A673 (cell line): ENCODE results near the gene HIBCH. TPM values are rescaled to one million over a fixed set of nuclear protein-coding genes. Genes with fewer than 3 reads are reported as not detected.

Experiments
- BruUV-seq: library from RNA; stranded (reverse); fragments of 400-500 nt; replicated peaks from 2 replicates; lab custom pipeline; 2021; lab: Mats Ljungman, UMichigan
- CTCF ChIA-PET: fragments of 300-600 bp; sonication (Branson Sonifier 250); formaldehyde crosslinking; loops from one replicate; lab custom pipeline; 2022; ENCODE audit warnings: antibody characterized with exemption; lab: Charles Lee
- POLR2A ChIA-PET: fragments of 300-600 bp; sonication (Branson Sonifier 250); formaldehyde crosslinking; loops from one replicate; lab custom pipeline; 2022; ENCODE audit warnings: antibody characterized with exemption; ENCODE audit not compliant: low non-redundant PET; lab: Charles Lee
- DNase-seq: peaks from one replicate; pipeline ENCODE4 v3.0.0-alpha.2; 2015; ENCODE audit warnings: low spot score
- H3K27ac ChIP-seq: fragments of 200-600 bp; sonication (generic); 2 replicates; pipeline ENCODE4 v1.5.1; 2016; ENCODE audit warnings: mixed run types, low read depth, mild to moderate bottlenecking, mixed read lengths, antibody characterized with exemption, low read length; ENCODE audit not compliant: poor library complexity, severe bottlenecking
- H3K27me3 ChIP-seq: fragments of 200-600 bp; sonication (generic); replicated peaks from 2 replicates; pipeline ENCODE4 v1.6.1; 2017; ENCODE audit warnings: mixed run types, low read depth, mild to moderate bottlenecking, mixed read lengths, antibody characterized with exemption, low read length; ENCODE audit not compliant: insufficient read depth, poor library complexity
- H3K36me3 ChIP-seq: fragments of 200-600 bp; sonication (generic); 2 replicates; pipeline ENCODE4 v1.6.1; 2016; ENCODE audit warnings: mixed run types, mild to moderate bottlenecking, mixed read lengths, antibody characterized with exemption, low read length; ENCODE audit not compliant: insufficient read depth, poor library complexity, severe bottlenecking
- H3K4me1 ChIP-seq: fragments of 200-600 bp; sonication (generic); 2 replicates; pipeline ENCODE4 v1.6.1; 2017; ENCODE audit warnings: mixed run types, mild to moderate bottlenecking, mixed read lengths, antibody characterized with exemption, low read length; ENCODE audit not compliant: insufficient read depth, poor library complexity, severe bottlenecking
- H3K4me3 ChIP-seq: fragments of 200-600 bp; sonication (generic); 2 replicates; pipeline ENCODE4 v1.5.1; 2016; ENCODE audit warnings: low read depth, mixed run types, mild to moderate bottlenecking, mixed read lengths, low read length; ENCODE audit not compliant: poor library complexity, severe bottlenecking
- H3K9me3 ChIP-seq: fragments of 200-600 bp; sonication (generic); 2 replicates; pipeline ENCODE4 v1.6.1; 2016; ENCODE audit warnings: mixed run types, low read depth, mild to moderate bottlenecking, mixed read lengths, antibody characterized with exemption, low read length; ENCODE audit not compliant: poor library complexity, severe bottlenecking
- EZH2 ChIP-seq: fragments of 200-600 bp; sonication (generic); IDR thresholded peaks from 2 replicates; pipeline ENCODE4 v1.6.1; 2017; ENCODE audit warnings: borderline replicate concordance, low read depth, mild to moderate bottlenecking, mixed read lengths, antibody characterized with exemption, low read length; ENCODE audit not compliant: poor library complexity, severe bottlenecking
- intact Hi-C: fragments of 100-400 bp; cut with micrococcal nuclease; formaldehyde crosslinking; loops from one replicate; pipeline ENCODE4 v1.10.0; 2022; ENCODE audit not compliant: unreplicated experiment
- total RNA-seq: library from RNA; stranded (reverse); gene quantifications from 2 replicates; pipeline ENCODE4 v1.2.3, GENCODE V29; 2021
- TF ChIP-seq, protein P1 (sequence below): fragments of 300-800, 200-600 bp; sonication (generic); conservative IDR thresholded peaks from 2 replicates; pipeline ENCODE4 v1.5.1; 2017; ENCODE audit warnings: low read depth, mild to moderate bottlenecking, antibody characterized with exemption, low read length, moderate library complexity, mixed read lengths

The HIBCH gene
- total RNA-seq, 1 experiment from 2014 or later = 43.3 TPM

DNA sequence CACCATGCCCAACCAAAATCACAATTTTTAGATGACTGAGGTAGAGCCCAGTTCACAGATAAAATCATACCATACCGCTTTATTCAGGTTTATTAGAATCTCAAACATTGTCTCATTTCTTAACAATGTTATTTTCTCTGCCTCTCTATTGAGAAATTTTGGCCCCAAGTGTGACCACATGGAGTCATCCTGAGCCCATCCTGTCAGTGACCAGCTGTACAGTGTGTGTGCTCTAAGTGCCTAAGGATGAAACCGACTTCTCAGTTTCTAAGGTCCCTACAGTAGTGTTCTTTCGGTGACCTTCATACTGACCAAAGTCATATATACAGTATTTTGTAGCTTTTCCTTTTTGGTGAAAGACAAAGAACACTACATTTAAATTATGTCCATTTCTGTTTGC lies 133.4 kb downstream of the HIBCH start:
- DNase-seq = no peak
- H3K4me3 ChIP-seq = no peak overlapping the region
- H3K27ac ChIP-seq = no peak overlapping the region
- H3K27me3 ChIP-seq = no peaks in the 10 kb centered on the region
- no peaks in the 10 kb centered on the region for H3K36me3 ChIP-seq
- no TSS peak for BruUV-seq
- ChIA-PET POLR2A (no interaction called here), CTCF (interaction anchor here (0.5 kb wide), 1 partner anchor 112 kb away, joined by 5 read pairs; no protein-coding TSS in a partner anchor)
- H3K9me3 ChIP-seq = no peaks in the 10 kb centered on the region
- TF ChIP-seq, protein P1, sequence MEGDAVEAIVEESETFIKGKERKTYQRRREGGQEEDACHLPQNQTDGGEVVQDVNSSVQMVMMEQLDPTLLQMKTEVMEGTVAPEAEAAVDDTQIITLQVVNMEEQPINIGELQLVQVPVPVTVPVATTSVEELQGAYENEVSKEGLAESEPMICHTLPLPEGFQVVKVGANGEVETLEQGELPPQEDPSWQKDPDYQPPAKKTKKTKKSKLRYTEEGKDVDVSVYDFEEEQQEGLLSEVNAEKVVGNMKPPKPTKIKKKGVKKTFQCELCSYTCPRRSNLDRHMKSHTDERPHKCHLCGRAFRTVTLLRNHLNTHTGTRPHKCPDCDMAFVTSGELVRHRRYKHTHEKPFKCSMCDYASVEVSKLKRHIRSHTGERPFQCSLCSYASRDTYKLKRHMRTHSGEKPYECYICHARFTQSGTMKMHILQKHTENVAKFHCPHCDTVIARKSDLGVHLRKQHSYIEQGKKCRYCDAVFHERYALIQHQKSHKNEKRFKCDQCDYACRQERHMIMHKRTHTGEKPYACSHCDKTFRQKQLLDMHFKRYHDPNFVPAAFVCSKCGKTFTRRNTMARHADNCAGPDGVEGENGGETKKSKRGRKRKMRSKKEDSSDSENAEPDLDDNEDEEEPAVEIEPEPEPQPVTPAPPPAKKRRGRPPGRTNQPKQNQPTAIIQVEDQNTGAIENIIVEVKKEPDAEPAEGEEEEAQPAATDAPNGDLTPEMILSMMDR = no peak
- no peak for TF ChIP-seq EZH2
- intact Hi-C loops = no loop called here
- no peaks in the 10 kb centered on the region for H3K4me1 ChIP-seq

- H3K27ac ChIP-seq = no peak overlapping the region
- ChIA-PET CTCF (no interaction called here), POLR2A (no interaction called here)
- no peak for DNase-seq
- H3K4me1 ChIP-seq = no peaks in the 10 kb centered on the region
- no peaks in the 10 kb centered on the region for H3K36me3 ChIP-seq
- no peak overlapping the region for H3K4me3 ChIP-seq
- H3K27me3 ChIP-seq = no peaks in the 10 kb centered on the region
- TF ChIP-seq, protein P1 = no peak
- TF ChIP-seq EZH2 = no peak
- H3K9me3 ChIP-seq = no peaks in the 10 kb centered on the region
- BruUV-seq = no TSS peak
- intact Hi-C loops = no loop called here
Measured at GRCh38 chr2:190185380-190185779, 134.2 kb downstream of the HIBCH start.

- BruUV-seq = no TSS peak
- Histone ChIP-seq H3K27me3 (no peaks in the 10 kb centered on the region), H3K4me1 (peaks cover 6% of the 10 kb centered on the region), H3K9me3 (no peaks in the 10 kb centered on the region), H3K36me3 (no peaks in the 10 kb centered on the region), H3K27ac (no peak overlapping the region), H3K4me3 (no peak overlapping the region)
- DNase-seq = no peak
- TF ChIP-seq EZH2 = no peak
- TF ChIP-seq, protein P1 = no peak
- ChIA-PET POLR2A (no interaction called here), CTCF (no interaction called here)
- intact Hi-C loops = no loop called here
Measured at GRCh38 chr2:190184460-190184859, 135.2 kb downstream of the HIBCH start.
